ENCODE results near the gene CHCHD4. TPM values are rescaled to one million over a fixed set of nuclear protein-coding genes. Genes with fewer than 3 reads are reported as not detected.

The CHCHD4 gene
- total and polyA plus RNA-seq, 7 experiments from 2014 or later, result 3.3 to 14.1 (median 9.5) TPM

DNA sequence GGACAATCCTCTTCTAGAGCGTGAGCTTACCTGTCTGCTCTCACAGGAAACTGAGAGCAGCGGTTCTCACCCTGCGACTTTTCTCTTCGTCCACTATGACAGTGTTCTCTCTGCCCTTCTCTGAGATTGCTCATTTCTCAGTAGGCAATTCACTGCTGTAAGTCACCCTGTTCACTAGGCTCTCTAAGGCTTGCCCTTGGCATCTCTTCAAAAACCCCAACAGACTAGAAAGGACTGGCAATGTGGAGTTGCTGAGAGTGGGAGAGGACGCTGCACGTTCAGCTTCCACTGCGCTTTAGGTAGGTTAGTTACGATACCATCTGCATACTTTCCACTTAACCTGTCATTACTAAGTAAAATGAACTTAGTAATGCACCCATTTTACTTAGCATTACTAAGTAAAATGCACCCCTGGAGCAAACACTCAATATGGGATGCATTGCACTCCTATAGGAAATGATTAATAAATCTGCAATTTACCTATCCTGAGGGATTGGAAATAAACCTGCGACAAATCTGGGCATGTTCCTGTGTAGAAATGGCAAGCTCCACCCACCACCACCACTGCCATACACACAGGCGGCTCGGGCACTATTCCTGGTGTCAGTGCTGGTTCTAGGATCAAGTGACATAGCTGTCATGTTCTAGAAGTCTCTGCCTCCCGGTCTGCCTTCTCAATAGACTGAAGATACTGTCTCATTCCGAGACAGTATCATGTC lies 32.3 kb upstream of the CHCHD4 start:
- Histone ChIP-seq H3K4me1 (ENCODE audit: control insufficient read depth in 2 of 2, insufficient read depth in 2 of 2, low read length in 2 of 2) (no peaks in the 10 kb centered on the region), H3K27ac (ENCODE audit: low read depth, low read length) (no peak overlapping the region), H3K36me3 (ENCODE audit: control insufficient read depth in 2 of 3, insufficient read depth in 3 of 3, low read length in 3 of 3) (peaks cover 43 to 94% (median 53%) of the 10 kb centered on the region in 3 experiments), H3K27me3 (ENCODE audit: control insufficient read depth in 2 of 2, insufficient read depth in 2 of 2, low read length in 2 of 2) (no peaks in the 10 kb centered on the region), H3K9me3 (ENCODE audit: control insufficient read depth in 2 of 3, low read length in 3 of 3) (peaks cover 0 to 8% (median 0%) of the 10 kb centered on the region in 3 experiments), H3K4me3 (ENCODE audit: low read length) (no peak overlapping the region)
- Mint-ChIP-seq H3K4me1 (peaks cover 6 to 36% (median 26%) of the 10 kb centered on the region in 7 donors), H3K9me3 (peaks cover 0 to 15% (median 9%) of the 10 kb centered on the region in 11 donors), H3K36me3 (peaks cover 44 to 78% (median 52%) of the 10 kb centered on the region in 5 donors), H3K27me3 (no peaks in the 10 kb centered on the region), H3K27ac (peak overlapping the region in 4 of 9 donors; percentile 28 to 52 (median 38)), H3K4me3 (no peak overlapping the region)
- no peak for DNase-seq
- ATAC-seq, result no peak
- intact Hi-C loops (cut with micrococcal nuclease), result no loop called here
- POLR2A ChIA-PET, result interaction anchor here (0.8 to 3.6 kb wide), 2 partner anchors 16 to 22 kb away, joined by 3 to 10 read pairs; partner anchors contain the start of genes LSM3 and XPC
- CTCF ChIA-PET, result no interaction called here

- intact Hi-C loops (cut with micrococcal nuclease), result no loop called here
- Histone ChIP-seq H3K27me3 (ENCODE audit: control insufficient read depth in 2 of 2, insufficient read depth in 2 of 2, low read length in 2 of 2) (no peaks in the 10 kb centered on the region), H3K4me1 (ENCODE audit: control insufficient read depth in 2 of 2, insufficient read depth in 2 of 2, low read length in 2 of 2) (no peaks in the 10 kb centered on the region), H3K36me3 (ENCODE audit: control insufficient read depth in 2 of 3, insufficient read depth in 3 of 3, low read length in 3 of 3) (peaks cover 36 to 94% (median 52%) of the 10 kb centered on the region in 3 experiments), H3K4me3 (ENCODE audit: low read length) (no peak overlapping the region), H3K27ac (ENCODE audit: low read depth, low read length) (no peak overlapping the region), H3K9me3 (ENCODE audit: control insufficient read depth in 2 of 3, low read length in 3 of 3) (peaks cover 0 to 5% (median 0%) of the 10 kb centered on the region in 3 experiments)
- no peaks in the 10 kb centered on the region for H3K27me3 Mint-ChIP-seq
- ATAC-seq, result no peak
- peak overlapping the region in 1 of 10 donors; percentile 18 for H3K4me3 Mint-ChIP-seq
- POLR2A ChIA-PET, result interaction anchor here (1.5 to 3.6 kb wide), 2 partner anchors 11 to 23 kb away, joined by 5 to 10 read pairs; partner anchors contain the start of genes LSM3 and XPC
- peaks cover 0 to 8% (median 4%) of the 10 kb centered on the region in 11 donors for H3K9me3 Mint-ChIP-seq
- H3K27ac Mint-ChIP-seq, result peak overlapping the region in 6 of 9 donors; percentile 4 to 73 (median 58)
- peaks cover 37 to 70% (median 44%) of the 10 kb centered on the region in 5 donors for H3K36me3 Mint-ChIP-seq
- H3K4me1 Mint-ChIP-seq, result peaks cover 6 to 36% (median 26%) of the 10 kb centered on the region in 7 donors
- CTCF ChIA-PET, result no interaction called here
- DNase-seq, result no peak
These were observed 31.5 kb upstream of the CHCHD4 start for GRCh38 chr3:14156201-14156600.

DNA sequence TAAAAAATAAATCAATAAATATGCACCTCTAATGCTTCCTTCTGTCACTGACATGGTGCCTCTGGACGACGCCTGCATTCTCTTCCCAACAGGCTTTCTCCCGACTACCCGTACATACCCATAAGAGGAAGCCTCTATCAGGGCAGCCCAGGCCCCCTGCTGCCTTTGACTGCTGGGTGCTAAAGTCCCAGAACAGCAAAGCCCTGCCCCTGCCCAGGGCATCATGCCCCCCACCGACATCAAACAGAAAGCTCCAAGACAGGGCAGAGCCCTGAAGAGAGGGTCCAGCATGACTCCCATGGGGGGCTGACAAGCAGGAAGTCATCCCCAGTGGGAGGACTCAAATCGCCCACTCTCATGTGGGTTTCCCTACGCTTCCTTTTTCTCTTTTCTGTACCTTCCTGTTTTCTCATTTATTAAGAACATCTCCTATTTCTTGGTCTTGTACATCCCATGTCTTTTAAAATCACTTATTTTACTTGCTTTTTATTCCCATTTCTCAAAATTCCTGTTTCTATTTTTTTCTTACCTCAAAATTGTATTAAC lies 30.3 kb upstream of the CHCHD4 start:
- Mint-ChIP-seq H3K27me3 (no peaks in the 10 kb centered on the region), H3K9me3 (peaks cover 0 to 3% (median 0%) of the 10 kb centered on the region in 11 donors), H3K4me1 (peaks cover 6 to 36% (median 26%) of the 10 kb centered on the region in 7 donors), H3K36me3 (peaks cover 30 to 69% (median 33%) of the 10 kb centered on the region in 5 donors), H3K4me3 (no peak overlapping the region), H3K27ac (peak overlapping the region in 4 of 9 donors; percentile 51 to 73 (median 57))
- DNase-seq (peak in 1 of 9 donors; percentile 15), ATAC-seq (no peak)
- Histone ChIP-seq H3K27me3 (ENCODE audit: control insufficient read depth in 2 of 2, insufficient read depth in 2 of 2, low read length in 2 of 2) (no peaks in the 10 kb centered on the region), H3K27ac (ENCODE audit: low read depth, low read length) (no peak overlapping the region), H3K9me3 (ENCODE audit: control insufficient read depth in 2 of 3, low read length in 3 of 3) (no peaks in the 10 kb centered on the region), H3K4me3 (ENCODE audit: low read length) (no peak overlapping the region), H3K36me3 (ENCODE audit: control insufficient read depth in 2 of 3, insufficient read depth in 3 of 3, low read length in 3 of 3) (peaks cover 24 to 90% (median 42%) of the 10 kb centered on the region in 3 experiments), H3K4me1 (ENCODE audit: control insufficient read depth in 2 of 2, insufficient read depth in 2 of 2, low read length in 2 of 2) (no peaks in the 10 kb centered on the region)
- intact Hi-C loops (cut with micrococcal nuclease), result no loop called here
- ChIA-PET CTCF (no interaction called here), POLR2A (interaction anchor here (1.5 to 3.6 kb wide), 2 partner anchors 10 to 24 kb away, joined by 5 to 10 read pairs; partner anchors contain the start of genes LSM3 and XPC)

DNA sequence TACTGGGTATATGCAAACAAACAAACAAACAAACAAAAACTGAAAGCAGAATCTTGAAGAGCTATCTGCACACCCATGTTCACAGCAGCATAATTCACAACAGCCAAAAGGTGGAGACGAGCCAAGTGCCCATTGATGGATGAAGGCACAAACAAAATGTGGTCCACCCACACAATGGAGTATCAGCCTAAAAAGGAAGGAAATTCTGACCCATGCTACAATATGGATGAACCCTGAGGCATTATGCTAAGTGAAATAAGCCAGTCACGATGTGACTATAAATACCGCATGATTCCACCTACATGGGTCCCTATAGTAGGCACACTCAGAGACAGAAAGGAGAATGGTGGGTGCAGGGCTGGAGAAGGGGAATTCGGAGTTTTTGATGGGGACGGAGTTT lies 29.6 kb upstream of the CHCHD4 start:
- Mint-ChIP-seq H3K4me1 (peaks cover 6 to 36% (median 26%) of the 10 kb centered on the region in 7 donors), H3K9me3 (peaks cover 0 to 3% (median 0%) of the 10 kb centered on the region in 11 donors), H3K27ac (peak overlapping the region in 4 of 9 donors; percentile 2 to 51 (median 18)), H3K27me3 (no peaks in the 10 kb centered on the region), H3K4me3 (no peak overlapping the region), H3K36me3 (peaks cover 30 to 64% (median 31%) of the 10 kb centered on the region in 5 donors)
- intact Hi-C loops (cut with micrococcal nuclease), result no loop called here
- no peaks in the 10 kb centered on the region for H3K27me3 ChIP-seq (ENCODE audit: control insufficient read depth in 2 of 2, insufficient read depth in 2 of 2, low read length in 2 of 2)
- DNase-seq (no peak), ATAC-seq (no peak)
- peaks cover 19 to 86% (median 38%) of the 10 kb centered on the region in 3 experiments for H3K36me3 ChIP-seq (ENCODE audit: control insufficient read depth in 2 of 3, insufficient read depth in 3 of 3, low read length in 3 of 3)
- H3K27ac ChIP-seq (ENCODE audit: low read depth, low read length), result no peak overlapping the region
- ChIA-PET CTCF (no interaction called here), POLR2A (interaction anchor here (3.6 kb wide), 1 partner anchor 25 kb away, joined by 10 read pairs; the partner anchor contains the start of genes LSM3 and XPC)
- H3K9me3 ChIP-seq (ENCODE audit: control insufficient read depth in 2 of 3, low read length in 3 of 3), result no peaks in the 10 kb centered on the region
- H3K4me3 ChIP-seq (ENCODE audit: low read length), result no peak overlapping the region
- H3K4me1 ChIP-seq (ENCODE audit: control insufficient read depth in 2 of 2, insufficient read depth in 2 of 2, low read length in 2 of 2), result no peaks in the 10 kb centered on the region

- Mint-ChIP-seq H3K36me3 (peaks cover 23 to 58% (median 25%) of the 10 kb centered on the region in 5 donors), H3K4me1 (peaks cover 6 to 32% (median 26%) of the 10 kb centered on the region in 7 donors), H3K4me3 (no peak overlapping the region), H3K9me3 (peaks cover 0 to 3% (median 0%) of the 10 kb centered on the region in 11 donors), H3K27me3 (no peaks in the 10 kb centered on the region), H3K27ac (peak overlapping the region in 4 of 9 donors; percentile 0 to 59 (median 6))
- H3K9me3 ChIP-seq (ENCODE audit: control insufficient read depth in 2 of 3, low read length in 3 of 3), result no peaks in the 10 kb centered on the region
- ATAC-seq, result no peak
- no peaks in the 10 kb centered on the region for H3K4me1 ChIP-seq (ENCODE audit: control insufficient read depth in 2 of 2, insufficient read depth in 2 of 2, low read length in 2 of 2)
- ChIA-PET CTCF (no interaction called here), POLR2A (interaction anchor here (0.8 to 3.6 kb wide), 2 partner anchors 19 to 25 kb away, joined by 3 to 10 read pairs; partner anchors contain the start of genes LSM3 and XPC)
- DNase-seq, result no peak
- no peaks in the 10 kb centered on the region for H3K27me3 ChIP-seq (ENCODE audit: control insufficient read depth in 2 of 2, insufficient read depth in 2 of 2, low read length in 2 of 2)
- H3K36me3 ChIP-seq (ENCODE audit: control insufficient read depth in 2 of 3, insufficient read depth in 3 of 3, low read length in 3 of 3), result peaks cover 13 to 80% (median 32%) of the 10 kb centered on the region in 3 experiments
- H3K27ac ChIP-seq (ENCODE audit: low read depth, low read length), result no peak overlapping the region
- H3K4me3 ChIP-seq (ENCODE audit: low read length), result no peak overlapping the region
- intact Hi-C loops (cut with micrococcal nuclease), result loop anchor here in 1 of 2 donors (2.0 kb wide), 1 partner anchor 21 kb away; no protein-coding TSS in a partner anchor
These were observed 29.0 kb upstream of the CHCHD4 start for GRCh38 chr3:14153663-14154062.

GRCh38 chr3:14152963-14153355 lies 28.3 kb upstream of the CHCHD4 start:
- POLR2A ChIA-PET, result interaction anchor here (1.2 kb wide), 1 partner anchor 16 kb away, joined by 3 read pairs; no protein-coding TSS in a partner anchor
- H3K27ac Mint-ChIP-seq, result peak overlapping the region in 6 of 9 donors; percentile 25 to 78 (median 52)
- Histone ChIP-seq H3K4me3 (ENCODE audit: low read length) (no peak overlapping the region), H3K4me1 (ENCODE audit: control insufficient read depth in 2 of 2, insufficient read depth in 2 of 2, low read length in 2 of 2) (no peaks in the 10 kb centered on the region), H3K9me3 (ENCODE audit: control insufficient read depth in 2 of 3, low read length in 3 of 3) (no peaks in the 10 kb centered on the region), H3K36me3 (ENCODE audit: control insufficient read depth in 2 of 3, insufficient read depth in 3 of 3, low read length in 3 of 3) (peaks cover 8 to 80% (median 26%) of the 10 kb centered on the region in 3 experiments), H3K27me3 (ENCODE audit: control insufficient read depth in 2 of 2, insufficient read depth in 2 of 2, low read length in 2 of 2) (no peaks in the 10 kb centered on the region), H3K27ac (ENCODE audit: low read depth, low read length) (no peak overlapping the region)
- CTCF ChIA-PET, result interaction anchor here (0.6 to 0.7 kb wide), 2 partner anchors 9 to 1801 kb away, joined by 3 read pairs; no protein-coding TSS in a partner anchor
- no peaks in the 10 kb centered on the region for H3K27me3 Mint-ChIP-seq
- H3K9me3 Mint-ChIP-seq, result peaks cover 0 to 3% (median 0%) of the 10 kb centered on the region in 11 donors
- H3K4me1 Mint-ChIP-seq, result peaks cover 6 to 28% (median 24%) of the 10 kb centered on the region in 7 donors
- H3K4me3 Mint-ChIP-seq, result no peak overlapping the region
- peaks cover 16 to 51% (median 18%) of the 10 kb centered on the region in 5 donors for H3K36me3 Mint-ChIP-seq
- no peak for ATAC-seq
- DNase-seq, result no peak
- intact Hi-C loops (cut with micrococcal nuclease), result loop anchor here in 1 of 2 donors (2.0 kb wide), 1 partner anchor 22 kb away; no protein-coding TSS in a partner anchor
